ENCODE results near the gene KRTAP10-1. TPM values are rescaled to one million over a fixed set of nuclear protein-coding genes. Genes with fewer than 3 reads are reported as not detected.

Gene KRTAP10-1
- total and polyA plus RNA-seq, 5 donors from 2014 or later: not detected

GRCh38 chr21:44523567-44524413 lies 16.2 kb downstream of the KRTAP10-1 start:
- H3K4me3 Mint-ChIP-seq: no peak overlapping the region
- no peaks in the 10 kb centered on the region for H3K27me3 ChIP-seq (ENCODE audit: control insufficient read depth, insufficient read depth, low read length)
- no peak for DNase-seq
- no peaks in the 10 kb centered on the region for H3K9me3 ChIP-seq (ENCODE audit: control insufficient read depth in 2 of 2, low read length in 2 of 2)
- H3K4me3 ChIP-seq (ENCODE audit: low read depth, low read length): no peak overlapping the region
- ATAC-seq (ENCODE audit: low read depth in 2 of 2): no peak
- no peaks in the 10 kb centered on the region for H3K36me3 Mint-ChIP-seq
- H3K27ac ChIP-seq (ENCODE audit: insufficient read depth, low read length, poor library complexity, severe bottlenecking): no peak overlapping the region
- H3K27ac Mint-ChIP-seq: no peak overlapping the region
- H3K9me3 Mint-ChIP-seq: no peaks in the 10 kb centered on the region
- H3K4me1 ChIP-seq (ENCODE audit: control insufficient read depth, insufficient read depth, low read length, poor library complexity, severe bottlenecking): no peaks in the 10 kb centered on the region
- H3K4me1 Mint-ChIP-seq: no peaks in the 10 kb centered on the region
- H3K27me3 Mint-ChIP-seq: no peaks in the 10 kb centered on the region
- H3K36me3 ChIP-seq (ENCODE audit: control insufficient read depth, insufficient read depth, low read length): no peaks in the 10 kb centered on the region

- DNase-seq: no peak
- no peaks in the 10 kb centered on the region for H3K9me3 Mint-ChIP-seq
- H3K27me3 Mint-ChIP-seq: peaks cover 4% of the 10 kb centered on the region
- H3K27me3 ChIP-seq (ENCODE audit: control insufficient read depth, insufficient read depth, low read length): no peaks in the 10 kb centered on the region
- no peak overlapping the region for H3K27ac ChIP-seq (ENCODE audit: insufficient read depth, low read length, poor library complexity, severe bottlenecking)
- H3K36me3 Mint-ChIP-seq: no peaks in the 10 kb centered on the region
- no peaks in the 10 kb centered on the region for H3K9me3 ChIP-seq (ENCODE audit: control insufficient read depth in 2 of 2, low read length in 2 of 2)
- H3K27ac Mint-ChIP-seq: no peak overlapping the region
- no peak overlapping the region for H3K4me3 ChIP-seq (ENCODE audit: low read depth, low read length)
- no peak for ATAC-seq (ENCODE audit: low read depth in 2 of 2)
- no peak overlapping the region for H3K4me3 Mint-ChIP-seq
- H3K36me3 ChIP-seq (ENCODE audit: control insufficient read depth, insufficient read depth, low read length): no peaks in the 10 kb centered on the region
- no peaks in the 10 kb centered on the region for H3K4me1 Mint-ChIP-seq
- no peaks in the 10 kb centered on the region for H3K4me1 ChIP-seq (ENCODE audit: control insufficient read depth, insufficient read depth, low read length, poor library complexity, severe bottlenecking)
Observed at GRCh38 chr21:44522753-44523204, 17.2 kb downstream of the KRTAP10-1 start.

- DNase-seq: no peak
- no peak for ATAC-seq (ENCODE audit: low read depth in 2 of 2)
Observed at GRCh38 chr21:44521928-44522752, 17.9 kb downstream of the KRTAP10-1 start.

GRCh38 chr21:44521301-44521927 lies 18.6 kb downstream of the KRTAP10-1 start:
- ATAC-seq (ENCODE audit: low read depth in 2 of 2): no peak
- H3K27ac Mint-ChIP-seq: no peak overlapping the region
- Histone ChIP-seq H3K9me3 (ENCODE audit: control insufficient read depth in 2 of 2, low read length in 2 of 2) (no peaks in the 10 kb centered on the region), H3K27me3 (ENCODE audit: control insufficient read depth, insufficient read depth, low read length) (no peaks in the 10 kb centered on the region), H3K36me3 (ENCODE audit: control insufficient read depth, insufficient read depth, low read length) (no peaks in the 10 kb centered on the region), H3K4me3 (ENCODE audit: low read depth, low read length) (no peak overlapping the region), H3K4me1 (ENCODE audit: control insufficient read depth, insufficient read depth, low read length, poor library complexity, severe bottlenecking) (no peaks in the 10 kb centered on the region), H3K27ac (ENCODE audit: insufficient read depth, low read length, poor library complexity, severe bottlenecking) (no peak overlapping the region)
- no peak overlapping the region for H3K4me3 Mint-ChIP-seq
- peaks cover 0 to 6% (median 2%) of the 10 kb centered on the region in 4 donors for H3K4me1 Mint-ChIP-seq
- H3K27me3 Mint-ChIP-seq: peaks cover 8% of the 10 kb centered on the region
- DNase-seq: no peak
- H3K9me3 Mint-ChIP-seq: no peaks in the 10 kb centered on the region
- H3K36me3 Mint-ChIP-seq: no peaks in the 10 kb centered on the region

More at GRCh38 chr21:44521928-44522752, 17.9 kb downstream of the KRTAP10-1 start:
- Mint-ChIP-seq H3K4me3 (no peak overlapping the region), H3K27me3 (peaks cover 5% of the 10 kb centered on the region), H3K36me3 (no peaks in the 10 kb centered on the region), H3K9me3 (no peaks in the 10 kb centered on the region), H3K27ac (no peak overlapping the region), H3K4me1 (peaks cover 0 to 1% (median 0%) of the 10 kb centered on the region in 4 donors)
- Histone ChIP-seq H3K4me3 (ENCODE audit: low read depth, low read length) (no peak overlapping the region), H3K4me1 (ENCODE audit: control insufficient read depth, insufficient read depth, low read length, poor library complexity, severe bottlenecking) (no peaks in the 10 kb centered on the region), H3K27ac (ENCODE audit: insufficient read depth, low read length, poor library complexity, severe bottlenecking) (no peak overlapping the region), H3K27me3 (ENCODE audit: control insufficient read depth, insufficient read depth, low read length) (no peaks in the 10 kb centered on the region), H3K9me3 (ENCODE audit: control insufficient read depth in 2 of 2, low read length in 2 of 2) (no peaks in the 10 kb centered on the region), H3K36me3 (ENCODE audit: control insufficient read depth, insufficient read depth, low read length) (no peaks in the 10 kb centered on the region)

- peak overlapping the region in 1 of 3 donors; percentile 62 for H3K27ac Mint-ChIP-seq
- ATAC-seq (ENCODE audit: low read depth in 2 of 2): no peak
Observed at GRCh38 chr21:44520326-44521300, 19.4 kb downstream of the KRTAP10-1 start.

GRCh38 chr21:44519346-44520325 lies 20.4 kb downstream of the KRTAP10-1 start:
- Mint-ChIP-seq H3K4me3 (no peak overlapping the region), H3K27me3 (peaks cover 8% of the 10 kb centered on the region), H3K27ac (peak overlapping the region in 2 of 3 donors; percentile 62 to 65), H3K9me3 (peaks cover 0 to 2% (median 0%) of the 10 kb centered on the region in 7 donors), H3K4me1 (peaks cover 0 to 6% (median 2%) of the 10 kb centered on the region in 4 donors), H3K36me3 (no peaks in the 10 kb centered on the region)
- DNase-seq: no peak
- no peaks in the 10 kb centered on the region for H3K9me3 ChIP-seq (ENCODE audit: control insufficient read depth in 2 of 2, low read length in 2 of 2)
- no peak for ATAC-seq (ENCODE audit: low read depth in 2 of 2)
- no peaks in the 10 kb centered on the region for H3K27me3 ChIP-seq (ENCODE audit: control insufficient read depth, insufficient read depth, low read length)
- no peak overlapping the region for H3K4me3 ChIP-seq (ENCODE audit: low read depth, low read length)
- H3K27ac ChIP-seq (ENCODE audit: insufficient read depth, low read length, poor library complexity, severe bottlenecking): no peak overlapping the region
- H3K4me1 ChIP-seq (ENCODE audit: control insufficient read depth, insufficient read depth, low read length, poor library complexity, severe bottlenecking): no peaks in the 10 kb centered on the region
- H3K36me3 ChIP-seq (ENCODE audit: control insufficient read depth, insufficient read depth, low read length): no peaks in the 10 kb centered on the region

More at GRCh38 chr21:44520326-44521300, 19.4 kb downstream of the KRTAP10-1 start:
- Histone ChIP-seq H3K4me1 (ENCODE audit: control insufficient read depth, insufficient read depth, low read length, poor library complexity, severe bottlenecking) (no peaks in the 10 kb centered on the region), H3K27me3 (ENCODE audit: control insufficient read depth, insufficient read depth, low read length) (no peaks in the 10 kb centered on the region), H3K27ac (ENCODE audit: insufficient read depth, low read length, poor library complexity, severe bottlenecking) (no peak overlapping the region), H3K4me3 (ENCODE audit: low read depth, low read length) (no peak overlapping the region), H3K36me3 (ENCODE audit: control insufficient read depth, insufficient read depth, low read length) (no peaks in the 10 kb centered on the region), H3K9me3 (ENCODE audit: control insufficient read depth in 2 of 2, low read length in 2 of 2) (no peaks in the 10 kb centered on the region)
- no peak for DNase-seq
- H3K27me3 Mint-ChIP-seq: peaks cover 8% of the 10 kb centered on the region
- no peaks in the 10 kb centered on the region for H3K36me3 Mint-ChIP-seq
- H3K9me3 Mint-ChIP-seq: no peaks in the 10 kb centered on the region
- H3K4me3 Mint-ChIP-seq: no peak overlapping the region
- peaks cover 0 to 6% (median 2%) of the 10 kb centered on the region in 4 donors for H3K4me1 Mint-ChIP-seq

Measured in CD4-positive, CD25-positive, alpha-beta regulatory T cell (primary cell).